HG03108 (cell line): ENCODE data around the gene G0S2.

ENCODE experiments used
- ATAC-seq: cut with Tn5 transposase; IDR thresholded peaks from one replicate; pipeline ENCODE4 v1.9.1; 2021; ENCODE audit warnings: moderate library complexity; ENCODE audit not compliant: unreplicated experiment

Gene G0S2

DNA sequence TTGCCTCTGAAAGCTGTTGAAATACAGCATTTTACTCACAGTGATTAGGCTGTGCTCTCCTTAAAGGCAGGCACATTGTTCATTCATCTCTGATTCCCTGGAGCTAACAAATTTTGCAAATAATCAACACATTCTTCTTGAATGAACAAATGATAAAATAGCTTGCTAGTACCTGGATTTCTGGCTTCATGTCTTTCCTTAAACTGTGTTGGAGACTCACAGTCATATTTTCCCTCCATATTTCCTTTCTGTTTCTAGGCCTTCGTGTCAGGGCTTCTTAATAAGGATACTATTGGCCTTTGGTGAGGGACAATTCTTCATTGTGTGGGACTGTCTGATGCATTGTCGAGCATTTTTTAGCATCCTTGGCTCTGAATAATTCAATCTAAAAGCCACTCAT is 39.1 kb downstream of the G0S2 start:
- no peak for ATAC-seq

DNA sequence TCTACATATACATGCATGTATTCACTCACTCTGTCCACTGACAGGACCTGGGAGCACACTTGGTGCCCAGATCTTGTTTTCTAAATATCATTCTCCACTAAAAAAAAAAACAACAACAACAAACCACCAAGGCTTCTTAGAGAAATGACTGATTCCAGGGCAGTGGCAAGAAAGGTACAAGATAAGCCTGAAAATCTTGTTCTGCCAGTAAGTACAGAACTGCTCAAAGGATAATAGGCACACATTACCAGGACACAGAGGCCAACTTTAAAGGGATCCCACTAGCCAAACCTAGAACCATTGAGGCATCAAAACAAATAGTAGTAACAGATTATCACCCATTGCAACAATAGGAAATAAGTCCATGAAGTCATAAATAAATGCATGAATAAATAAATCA is 40.1 kb downstream of the G0S2 start:
- no peak for ATAC-seq

DNA sequence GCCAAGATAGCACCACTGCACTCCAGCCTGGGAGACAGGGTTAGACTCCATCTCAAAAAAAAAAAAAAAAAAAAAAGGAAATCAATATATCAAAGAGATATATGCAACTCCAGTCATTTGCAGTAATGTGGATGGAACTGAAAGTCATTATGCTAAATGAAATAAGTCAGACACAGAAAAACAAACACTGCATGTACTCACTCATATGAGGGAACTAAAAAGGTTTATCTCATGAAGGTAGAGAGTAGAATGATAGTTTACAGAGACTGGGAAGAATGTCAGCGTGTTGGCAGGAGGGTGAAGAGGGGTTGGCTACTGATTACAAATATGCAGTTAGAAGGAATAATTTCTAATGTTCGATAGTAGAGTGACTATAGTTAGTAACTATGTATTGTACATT is 42.6 kb downstream of the G0S2 start:
- no peak for ATAC-seq

DNA sequence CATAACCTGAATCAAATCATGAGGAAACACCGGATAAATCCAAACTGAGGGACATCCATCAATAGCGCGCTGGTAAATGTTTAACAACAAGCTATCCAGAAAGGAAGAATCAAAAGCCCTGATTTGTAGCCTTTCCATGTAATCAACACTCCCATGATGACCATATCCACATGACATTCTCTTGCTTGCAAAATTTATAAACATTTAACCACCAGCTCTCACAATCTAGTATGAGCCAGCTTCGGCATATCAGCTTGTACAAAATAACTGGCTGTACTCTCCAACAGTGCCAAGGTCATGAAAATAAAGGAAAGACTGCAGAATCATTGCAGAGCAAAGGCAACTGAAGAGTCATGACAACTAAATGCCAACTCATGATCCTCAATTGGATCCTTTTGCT is 45.1 kb downstream of the G0S2 start:
- ATAC-seq, result no peak

DNA sequence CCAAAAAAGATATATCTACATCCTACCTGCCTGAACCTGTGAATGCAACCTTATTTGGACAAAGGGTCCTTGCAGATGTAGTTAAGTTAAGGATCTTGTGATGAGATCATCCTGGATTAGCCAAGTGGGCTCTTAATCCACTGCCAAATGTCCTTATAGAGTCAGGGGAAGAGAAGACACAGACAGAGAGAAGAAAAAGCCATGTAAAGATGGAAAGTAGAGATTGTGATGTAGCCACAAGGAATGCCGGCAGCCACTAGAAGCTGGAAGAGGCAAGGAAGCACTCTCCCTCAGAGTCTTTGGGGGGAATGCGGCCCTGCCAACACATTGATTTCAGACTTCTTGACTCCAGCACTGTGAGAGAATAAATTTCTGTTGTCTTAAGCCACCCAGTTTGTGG is 45.6 kb downstream of the G0S2 start:
- no peak for ATAC-seq

DNA sequence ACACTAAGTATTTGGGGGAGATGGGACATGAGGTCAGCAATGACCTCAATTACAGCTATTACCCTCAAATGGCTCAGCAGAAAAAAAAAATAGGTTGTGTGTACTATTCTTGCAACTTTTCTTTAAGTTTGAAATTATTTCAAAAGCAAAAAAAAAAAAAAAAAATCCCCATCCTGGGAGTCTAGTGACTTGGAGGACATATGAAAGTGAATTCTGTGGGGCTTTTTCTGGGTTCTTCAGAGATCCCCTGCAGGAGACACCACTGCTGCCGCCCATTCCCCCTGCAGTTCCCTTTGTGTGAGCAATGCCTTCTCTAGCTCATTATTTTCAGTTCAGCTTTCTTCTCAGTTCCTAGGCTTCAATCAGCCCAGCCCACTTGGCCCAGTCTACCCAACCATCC is 46.1 kb downstream of the G0S2 start:
- no peak for ATAC-seq

DNA sequence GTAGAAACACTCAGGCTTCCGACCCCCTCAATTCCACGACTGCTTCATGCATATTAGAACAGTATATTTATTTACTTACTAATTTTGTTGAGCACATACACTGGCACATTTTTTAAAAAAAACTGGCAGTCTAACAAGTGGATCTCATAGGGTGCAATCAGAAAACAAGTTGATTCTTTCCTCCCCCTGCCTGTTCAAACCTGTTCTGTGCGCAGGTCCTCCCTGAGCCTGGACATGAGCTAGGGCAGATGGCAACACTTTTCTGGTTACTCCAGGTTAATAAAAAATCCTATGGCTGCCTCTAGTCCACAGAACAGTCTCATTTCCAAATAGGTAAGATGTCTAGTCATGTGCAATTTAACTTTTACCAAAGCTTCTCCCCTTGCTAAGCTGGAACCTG is 48.1 kb downstream of the G0S2 start:
- no peak for ATAC-seq

DNA sequence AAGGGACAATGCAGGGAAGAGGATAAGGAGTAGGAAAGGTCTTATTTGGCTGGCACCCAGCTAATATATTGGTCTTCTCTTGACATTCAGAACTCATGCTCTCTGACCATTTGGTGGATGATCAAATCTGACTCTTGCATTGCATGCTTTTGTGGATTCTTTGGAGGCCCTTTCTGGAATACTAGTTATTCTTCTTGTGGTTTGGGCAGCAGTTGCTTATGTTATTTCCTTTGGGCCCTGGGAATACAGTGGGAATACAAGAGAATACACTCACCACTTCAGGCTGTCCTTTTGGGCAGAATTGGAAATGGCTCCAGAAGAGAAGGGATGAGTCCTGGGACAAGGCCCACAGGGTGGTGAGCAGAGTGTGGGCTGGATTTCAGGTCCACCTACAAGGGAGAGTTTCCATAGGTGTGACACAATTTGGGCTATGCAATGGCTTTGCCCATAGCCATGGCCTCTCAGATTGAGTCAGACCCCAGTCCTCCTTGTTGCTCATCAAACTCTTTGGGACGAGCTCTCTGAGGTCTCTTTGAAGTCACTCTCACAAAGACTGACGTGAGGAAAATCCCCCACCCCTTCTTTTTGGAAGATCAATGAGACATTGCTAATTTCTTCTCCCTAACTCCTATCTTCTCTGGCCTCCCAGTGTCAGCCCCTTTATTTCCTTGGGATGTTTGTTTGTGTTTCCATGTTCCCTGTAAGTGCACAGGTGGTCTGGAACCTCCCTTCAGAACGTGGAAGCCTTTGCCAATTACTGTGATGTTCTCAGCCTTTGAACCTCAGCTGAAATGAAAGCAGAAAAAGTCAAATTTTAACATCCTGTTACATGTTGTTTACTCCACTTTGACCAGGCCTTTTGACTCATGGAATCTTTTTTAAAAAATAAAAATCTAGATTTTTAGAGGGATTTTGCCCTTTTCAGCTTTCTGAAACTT is 48.8 kb downstream of the G0S2 start:
- no peak for ATAC-seq
